ENCODE results near the gene PPP6C. TPM values are rescaled to one million over a fixed set of nuclear protein-coding genes. Genes with fewer than 3 reads are reported as not detected.

The PPP6C gene
- total RNA-seq, 1 experiment from 2014 or later, result 53.3 TPM

GRCh38 chr9:125189011-125189360 lies 617 bp downstream of the PPP6C start:
- peaks cover 5 to 17% of the 10 kb centered on the region in 2 experiments for H3K4me1 Mint-ChIP-seq
- H3K36me3 Mint-ChIP-seq (ENCODE audit: insufficient read depth in 1 of 3, low read depth in 3 of 3), result peaks cover 0 to 2% (median 2%) of the 10 kb centered on the region in 3 experiments; a peak in 4 of 7 replicates
- peak overlapping the region; percentile 85 for H3K9ac ChIP-seq (ENCODE audit: extremely low read depth, insufficient read length, low read length)
- no CpG with 5 or more reads among the region's 26 CpGs for WGBS (ENCODE audit: extremely low coverage, insufficient read length, low lambda C conversion rate)
- no peak overlapping the region for H3K18ac ChIP-seq (ENCODE audit: insufficient read length, low read depth, low read length)
- peak overlapping the region; percentile 86 for H3K4me2 ChIP-seq (ENCODE audit: insufficient read depth, insufficient read length, low read length)
- no peak overlapping the region for H2AK5ac ChIP-seq (ENCODE audit: insufficient read length, low read length)
- H3K23ac ChIP-seq (ENCODE audit: insufficient read length, low read depth, low read length), result no peak overlapping the region
- H2BK120ac ChIP-seq (ENCODE audit: low read depth, low read length, poor library complexity, severe bottlenecking), result no peak overlapping the region
- H3K14ac ChIP-seq (ENCODE audit: insufficient read depth, low read length), result no peak overlapping the region
- peak overlapping the region; percentile 93 to 97 for H3K4me3 Mint-ChIP-seq
- H2BK5ac ChIP-seq (ENCODE audit: insufficient read length, low read length), result no peak overlapping the region
- H4K5ac ChIP-seq (ENCODE audit: insufficient read length, low read depth, low read length), result no peak overlapping the region
- H3K9me3 Mint-ChIP-seq, result no peaks in the 10 kb centered on the region
- no peak overlapping the region for H3K27ac Mint-ChIP-seq
- H4K91ac ChIP-seq (ENCODE audit: insufficient read length, low read depth, low read length), result no peak overlapping the region
- no peaks in the 10 kb centered on the region for H4K20me1 ChIP-seq (ENCODE audit: control insufficient read depth, insufficient read depth, insufficient read length)
- H3K23me2 ChIP-seq (ENCODE audit: insufficient read length, low read depth, low read length, poor library complexity, severe bottlenecking), result peaks cover 8% of the 10 kb centered on the region
- H4K8ac ChIP-seq (replicated peaks; ENCODE audit: insufficient read length, low read depth, low read length), result no peak overlapping the region
- no peak overlapping the region for H2BK15ac ChIP-seq (ENCODE audit: low read depth, low read length)
- no peak for TF ChIP-seq CTCF (conservative IDR thresholded peaks at IDR 0.05)
- no peak overlapping the region for H2BK20ac ChIP-seq (ENCODE audit: low read depth, low read length, poor library complexity, severe bottlenecking)
- H2BK12ac ChIP-seq (ENCODE audit: insufficient read length, low read depth, low read length), result no peak overlapping the region
- H3K79me1 ChIP-seq (ENCODE audit: insufficient read depth, low read depth, low read length, poor library complexity, severe bottlenecking), result no peaks in the 10 kb centered on the region
- no peak overlapping the region for H3K56ac ChIP-seq (ENCODE audit: insufficient read length, low read depth, low read length)
- H3K4ac ChIP-seq (ENCODE audit: low read depth, low read length), result no peak overlapping the region
- no peak overlapping the region for H2AFZ ChIP-seq (ENCODE audit: low read length)
- H3K27me3 ChIP-seq (ENCODE audit: insufficient read depth, low read length), result no peaks in the 10 kb centered on the region
- no peak overlapping the region for H3K27ac ChIP-seq (ENCODE audit: insufficient read length, low read depth, low read length)
- no peaks in the 10 kb centered on the region for H3K9me3 ChIP-seq (ENCODE audit: control insufficient read depth, low read depth, low read length)
- no peaks in the 10 kb centered on the region for H3K27me3 Mint-ChIP-seq (ENCODE audit: low read depth)
- peak; percentile 32 for DNase-seq
- H3K79me2 ChIP-seq (ENCODE audit: insufficient read depth, low read length), result peaks cover 16% of the 10 kb centered on the region; the same call in 1 of the 2 replicates
- H3K4me1 ChIP-seq (ENCODE audit: insufficient read depth, low read length), result no peaks in the 10 kb centered on the region
- H3T11ph ChIP-seq (ENCODE audit: low read length), result no peak overlapping the region

Measured in H9 (cell line).